Dermis microvascular lymphatic vessel endothelial cell (primary cell): ENCODE measurements around the gene CRADD. TPM values are rescaled to one million over a fixed set of nuclear protein-coding genes. Genes with fewer than 3 reads are reported as not detected.

ENCODE experiments used
- DNase-seq, 2 donors: peaks; one replicate each; pipeline versions ENCODE4 v3.0.0 to v3.0.0-alpha.2; 2010; ENCODE audit warnings: low read depth in 2 of 2
- total RNA-seq: library from RNA; depleted of rRNA; stranded (reverse); fragments of >200 nt; gene quantifications from 2 replicates; pipeline ENCODE4 v1.2.1, GENCODE V29; 2014

The CRADD gene
- total RNA-seq, 1 donor from 2014 or later: 9.6 TPM

GRCh38 chr12:93838193-93838592 is 161.0 kb downstream of the CRADD start:
- no peak for DNase-seq

GRCh38 chr12:93839064-93839463 is 161.9 kb downstream of the CRADD start:
- DNase-seq: peak; percentile 3 to 17

DNA sequence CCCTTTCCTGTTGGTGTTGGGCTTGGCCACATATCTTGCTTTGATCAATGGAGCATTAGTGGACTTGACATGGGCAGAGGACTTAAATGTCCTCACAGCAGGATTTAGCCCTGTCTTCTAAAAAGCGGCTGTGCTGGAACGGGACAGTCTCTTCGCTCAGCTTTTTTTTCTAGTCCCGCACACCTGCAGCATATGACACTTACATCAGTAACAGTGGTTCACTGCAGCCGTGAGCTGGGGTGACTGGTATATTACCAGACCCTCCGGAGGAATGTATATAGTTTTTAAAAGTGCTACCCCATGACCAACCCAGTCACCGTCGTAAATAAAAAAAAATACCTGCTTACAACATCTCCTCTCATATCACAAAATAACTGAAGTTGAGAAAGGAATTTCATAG is 164.5 kb downstream of the CRADD start:
- DNase-seq: no peak

DNA sequence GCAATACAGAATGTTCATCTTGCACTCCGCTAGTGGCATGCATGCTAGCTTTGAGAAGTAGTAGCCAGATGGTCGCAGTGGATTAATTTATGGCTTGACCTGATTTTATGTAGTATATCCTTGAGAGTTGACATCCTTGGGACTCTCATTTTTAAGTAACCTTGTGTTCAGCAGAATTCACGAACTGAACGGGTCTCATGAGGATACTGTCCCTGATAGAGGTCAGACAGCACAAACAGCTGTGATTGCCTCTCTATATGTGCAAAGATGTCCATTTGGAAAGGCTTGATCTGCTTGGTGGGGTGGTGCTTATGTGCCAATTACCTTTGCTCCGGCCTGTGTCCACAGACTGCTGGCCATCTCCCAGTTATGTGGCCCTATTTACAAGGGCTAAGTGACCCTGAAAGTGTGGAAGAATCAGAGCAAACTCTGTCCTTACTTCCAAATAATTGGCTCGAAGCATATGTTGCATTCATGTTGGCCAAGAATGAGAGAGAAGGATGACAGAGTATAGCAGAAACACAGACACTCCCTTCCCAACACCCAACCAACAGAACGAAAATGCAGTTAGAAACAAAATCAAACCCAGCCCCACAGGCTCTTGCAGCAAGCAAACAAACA is 167.1 kb downstream of the CRADD start:
- DNase-seq: no peak

GRCh38 chr12:93846936-93847516 is 169.9 kb downstream of the CRADD start:
- DNase-seq: no peak

DNA sequence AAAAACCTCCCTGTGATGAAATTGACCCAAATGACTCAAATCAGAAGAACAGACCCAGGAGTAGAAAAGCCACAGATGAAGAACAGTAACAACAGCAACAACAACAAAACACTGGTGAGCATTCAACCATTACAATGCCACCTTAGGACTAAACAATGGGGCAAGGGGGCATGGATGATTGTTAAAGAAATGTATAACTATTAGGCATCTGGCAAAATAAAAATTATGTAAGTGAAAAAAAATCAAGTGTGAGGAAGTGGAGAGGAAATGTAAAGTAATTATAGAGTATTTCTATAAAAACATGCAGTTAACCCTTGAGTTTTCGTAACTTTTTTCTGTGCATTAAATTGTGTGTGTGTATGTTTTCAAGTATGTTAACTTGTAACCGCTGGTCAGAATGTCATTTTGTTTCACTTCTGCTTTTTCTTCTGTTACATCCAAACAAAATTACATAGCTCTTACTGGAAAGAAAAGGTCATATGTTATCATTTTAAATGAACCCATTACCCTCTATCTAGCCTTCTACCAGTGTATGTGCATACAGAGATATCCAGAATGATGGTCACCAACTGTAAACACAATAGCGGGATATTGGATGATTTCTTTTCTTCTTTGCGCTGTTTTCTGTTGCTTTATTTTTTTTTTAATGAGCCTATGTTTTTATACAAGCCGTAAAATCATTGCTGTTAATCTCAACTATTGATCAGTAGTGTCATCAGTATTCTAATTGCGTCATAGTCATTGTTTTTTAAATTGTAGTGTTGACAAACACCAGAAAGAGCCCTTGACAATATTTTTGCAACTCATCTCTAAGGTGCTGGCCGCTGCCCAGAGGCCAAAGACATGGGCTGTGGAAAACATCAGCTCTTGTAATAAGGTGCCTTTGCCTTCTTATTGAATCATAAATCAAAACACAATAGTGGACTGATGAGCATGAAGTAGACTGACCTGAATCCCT is 170.6 kb downstream of the CRADD start:
- no peak for DNase-seq

GRCh38 chr12:93848523-93849101 is 171.4 kb downstream of the CRADD start:
- DNase-seq: peak in 1 of 2 donors; percentile 8

DNA sequence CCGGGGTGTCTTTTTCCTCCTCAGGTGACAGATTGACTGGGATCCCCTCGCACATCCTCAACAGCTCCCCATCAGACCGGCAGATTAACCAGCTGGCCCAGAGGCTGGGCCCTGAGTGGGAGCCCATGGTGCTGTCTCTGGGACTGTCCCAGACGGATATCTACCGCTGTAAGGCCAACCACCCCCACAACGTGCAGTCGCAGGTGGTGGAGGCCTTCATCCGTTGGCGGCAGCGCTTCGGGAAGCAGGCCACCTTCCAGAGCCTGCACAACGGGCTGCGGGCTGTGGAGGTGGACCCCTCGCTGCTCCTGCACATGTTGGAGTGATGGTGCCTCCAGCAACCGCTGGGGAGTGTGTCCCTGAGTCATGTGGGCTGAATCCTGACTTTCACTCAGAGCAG is 172.8 kb downstream of the CRADD start:
- DNase-seq: no peak

GRCh38 chr12:93850481-93851256 is 173.5 kb downstream of the CRADD start:
- no peak for DNase-seq

- no peak for DNase-seq
Observed at GRCh38 chr12:93851257-93851671, 174.1 kb downstream of the CRADD start.

DNA sequence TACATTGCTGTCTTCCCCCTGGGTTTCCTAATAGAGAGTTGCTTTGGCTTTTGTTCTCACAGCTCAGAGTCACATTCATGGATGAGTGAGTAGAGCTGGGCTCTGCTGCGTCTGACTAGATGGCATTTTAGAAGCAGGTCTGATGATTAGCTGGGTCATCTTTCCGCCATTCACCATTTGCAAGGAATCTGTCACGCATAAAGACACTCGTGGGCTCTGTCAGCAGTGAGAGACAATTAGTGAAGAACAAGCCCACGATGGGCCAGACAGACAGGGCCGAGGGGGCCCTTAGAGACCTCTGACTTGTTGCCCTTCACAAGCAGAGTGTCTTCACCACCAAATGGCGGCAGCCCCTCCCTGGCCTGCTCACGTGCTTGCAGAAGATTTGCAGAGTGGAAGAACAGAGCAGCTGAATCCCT is 175.0 kb downstream of the CRADD start:
- DNase-seq: no peak

DNA sequence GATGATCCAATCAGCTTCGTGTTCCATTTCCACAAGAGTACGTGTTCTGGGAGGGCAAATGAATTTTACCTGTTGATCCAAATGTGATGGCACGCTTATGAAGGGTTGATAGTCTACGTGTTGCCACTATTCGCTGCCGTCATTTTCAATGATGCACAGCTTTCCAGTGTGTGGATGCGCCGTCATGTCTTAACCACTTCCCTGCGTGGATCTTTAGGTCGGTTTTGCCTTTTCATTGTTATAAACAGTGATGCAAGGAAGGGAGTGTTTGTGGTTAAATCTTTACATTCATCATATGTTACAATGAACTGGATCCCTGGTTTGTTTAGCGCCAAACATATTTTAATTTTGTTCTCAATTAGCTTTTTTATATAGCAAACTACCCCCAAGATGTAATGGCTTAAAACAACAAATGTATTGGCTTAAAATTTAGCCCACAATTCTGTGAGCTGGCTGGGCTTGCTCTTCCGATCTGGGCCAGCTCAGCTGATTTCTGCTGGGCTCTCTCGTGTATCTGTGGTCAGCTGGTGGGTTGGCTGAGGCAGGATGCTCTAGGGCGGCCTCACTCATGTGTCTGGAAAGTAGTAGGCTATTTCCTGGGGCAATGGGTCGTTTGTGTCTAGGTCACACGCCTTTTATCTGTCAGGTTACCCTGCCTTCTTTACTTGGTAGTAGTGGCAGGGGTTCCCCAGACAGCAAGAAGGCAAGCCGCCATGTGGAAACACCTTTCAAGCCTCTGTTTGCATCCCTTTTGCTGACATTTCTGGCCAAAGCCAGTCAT is 176.7 kb downstream of the CRADD start:
- DNase-seq: no peak

DNA sequence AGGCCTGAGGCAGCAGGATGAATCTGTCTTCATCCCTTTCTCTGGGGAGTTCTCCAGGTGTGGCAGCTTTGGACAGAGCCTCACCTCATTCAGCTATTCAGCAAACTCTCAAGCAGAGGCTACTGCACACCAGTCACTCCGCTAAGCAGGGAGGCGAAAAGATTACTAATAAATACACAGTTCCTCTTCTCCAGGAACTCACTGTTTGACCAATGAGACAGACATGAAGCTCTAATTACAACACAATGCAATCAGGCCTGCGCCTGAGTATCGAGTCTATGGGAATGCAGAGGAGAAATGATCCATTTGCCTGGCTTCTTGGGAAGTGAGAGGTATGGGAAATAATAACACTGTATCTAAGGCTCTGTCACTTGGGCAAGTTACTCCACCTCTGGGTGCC is 178.1 kb downstream of the CRADD start:
- no peak for DNase-seq

DNA sequence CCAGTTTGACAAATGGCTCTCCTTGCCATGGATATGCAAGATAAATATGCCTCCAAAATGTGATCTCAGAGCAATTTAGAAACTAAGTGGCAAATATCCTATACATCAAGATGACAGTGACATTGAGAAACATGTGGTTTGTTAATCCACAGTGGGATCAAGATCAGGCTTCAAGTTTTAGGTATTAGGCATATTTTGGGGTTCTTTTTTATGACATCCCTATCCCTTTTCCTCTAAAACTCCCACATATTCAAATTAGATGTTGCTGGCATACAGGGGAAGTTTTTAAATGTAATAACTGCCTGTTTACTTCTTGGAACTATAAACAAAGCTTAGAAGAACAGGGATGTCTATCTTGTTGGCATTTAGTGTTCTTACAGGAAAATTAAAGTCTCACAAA is 179.4 kb downstream of the CRADD start:
- no peak for DNase-seq

- no peak for DNase-seq
Observed at GRCh38 chr12:93857279-93857938, 180.2 kb downstream of the CRADD start.

GRCh38 chr12:93857991-93858447 is 180.8 kb downstream of the CRADD start:
- DNase-seq: no peak

DNA sequence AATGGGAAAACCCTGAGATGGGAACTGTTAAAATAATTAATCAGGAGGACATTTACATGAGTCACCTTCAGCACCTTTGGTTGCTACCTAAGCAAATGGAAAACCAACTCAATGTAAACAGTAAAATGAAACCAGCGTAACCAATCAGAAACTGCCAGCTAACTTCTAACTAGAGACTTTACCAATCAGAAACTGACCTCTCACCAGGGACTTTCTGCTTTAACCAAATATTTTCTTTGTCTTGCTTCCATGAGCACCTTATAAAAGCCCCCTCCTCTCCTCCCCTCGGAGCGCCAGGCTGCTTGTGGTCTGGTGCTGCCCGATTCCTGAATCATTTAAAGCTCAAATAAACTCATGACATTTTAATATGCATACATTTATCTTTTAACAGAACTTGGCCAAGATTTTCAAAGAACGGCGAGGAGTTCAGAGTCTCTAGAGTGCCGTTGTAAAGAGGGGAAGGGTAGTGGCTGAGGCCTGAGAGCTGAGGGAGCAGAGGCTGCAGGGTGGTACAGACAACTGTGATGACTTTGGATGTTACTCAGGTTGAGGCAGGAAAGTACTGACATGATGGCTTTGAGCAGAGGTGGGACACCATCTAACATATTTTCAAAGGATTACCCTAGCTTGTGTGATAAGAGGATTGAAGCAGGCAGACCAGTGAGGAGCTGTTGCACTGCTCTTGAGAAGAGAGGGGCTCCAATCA is 183.6 kb downstream of the CRADD start:
- no peak for DNase-seq

DNA sequence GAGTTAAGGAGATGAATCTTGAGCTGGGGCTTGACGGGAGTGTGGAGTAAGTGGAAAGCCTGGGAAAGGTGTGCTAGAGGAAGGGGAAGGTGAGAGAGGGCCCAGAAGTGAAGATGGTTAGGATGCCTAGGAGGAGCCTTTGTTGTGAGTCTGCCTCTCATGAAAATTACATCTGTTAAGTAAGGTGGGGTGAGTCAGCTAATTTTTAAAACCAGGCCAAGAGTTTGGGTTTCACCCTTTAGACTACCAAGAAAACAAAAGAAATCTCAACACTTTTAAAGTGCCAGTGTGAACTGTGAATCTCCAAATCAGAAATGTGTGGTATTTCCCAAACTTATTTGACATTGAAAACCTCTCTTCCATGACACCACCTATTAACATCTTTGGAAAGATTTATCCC is 185.2 kb downstream of the CRADD start:
- no peak for DNase-seq

DNA sequence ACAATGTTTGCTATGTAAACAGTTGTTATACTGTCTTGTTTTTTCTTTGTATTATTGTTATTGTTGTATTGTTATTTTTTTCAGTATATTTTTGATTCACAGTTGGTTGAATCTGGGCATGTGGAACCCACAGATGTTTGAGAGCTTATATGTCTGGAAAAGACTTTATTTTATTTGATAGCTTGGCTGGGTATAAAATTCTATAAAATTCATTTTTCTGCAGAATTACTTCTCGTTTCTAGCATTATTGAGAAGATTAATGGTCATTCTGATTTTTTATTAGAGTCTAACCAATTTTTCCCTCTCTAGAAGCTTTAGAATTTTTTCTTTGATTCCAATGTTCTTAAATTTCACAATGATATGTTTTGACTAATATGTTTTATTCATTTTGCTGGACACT is 188.6 kb downstream of the CRADD start:
- DNase-seq: no peak
